HG03457 (cell line): Measurements from ENCODE around the gene CCDC154.

Source experiments
- ATAC-seq: cut with Tn5 transposase; IDR thresholded peaks from one replicate; pipeline ENCODE4 v1.9.1; 2021; ENCODE audit warnings: moderate number of reproducible peaks; ENCODE audit not compliant: unreplicated experiment

CCDC154 gene

DNA sequence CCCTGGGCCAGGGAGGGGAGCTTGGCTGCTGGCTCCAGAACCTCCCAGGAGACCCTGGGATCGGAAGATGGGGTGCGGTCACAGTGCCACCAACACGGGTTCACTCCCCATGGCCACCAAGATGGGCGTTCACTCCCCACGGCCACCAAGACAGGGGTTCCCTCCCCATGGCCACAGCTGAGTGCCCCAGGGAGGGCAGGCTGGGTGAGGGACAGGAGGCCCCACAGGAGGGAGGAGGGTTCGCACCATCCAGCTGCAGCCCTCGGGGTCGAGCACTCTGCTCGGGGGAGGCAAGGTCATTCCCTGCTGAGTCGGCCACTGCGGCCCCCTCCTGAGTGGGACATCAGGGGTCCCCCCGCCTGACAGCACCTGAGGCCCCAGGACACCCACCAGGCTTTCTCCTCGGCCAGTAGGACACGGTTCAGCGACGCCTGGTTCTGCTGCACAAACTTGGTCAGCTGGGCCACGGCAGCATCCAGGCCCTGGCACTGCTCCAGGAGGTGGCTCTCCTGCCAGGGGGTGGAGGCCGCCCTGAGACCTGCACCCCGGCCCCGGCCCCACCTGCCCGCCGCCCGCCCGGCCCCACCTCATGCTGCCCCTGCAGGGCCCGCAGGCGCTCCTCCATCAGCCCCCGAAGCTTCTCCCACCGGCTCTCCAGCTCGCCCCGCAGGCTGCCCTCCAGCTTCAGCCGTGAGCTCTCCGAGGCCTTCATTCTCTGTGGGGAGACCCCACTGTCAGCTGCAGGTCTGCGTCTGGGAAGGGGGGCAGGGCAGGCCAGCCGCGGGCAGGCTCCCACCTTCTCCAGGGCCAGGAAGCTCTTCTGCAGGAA lies 5.9 kb downstream of the CCDC154 start:
- ATAC-seq = no peak

DNA sequence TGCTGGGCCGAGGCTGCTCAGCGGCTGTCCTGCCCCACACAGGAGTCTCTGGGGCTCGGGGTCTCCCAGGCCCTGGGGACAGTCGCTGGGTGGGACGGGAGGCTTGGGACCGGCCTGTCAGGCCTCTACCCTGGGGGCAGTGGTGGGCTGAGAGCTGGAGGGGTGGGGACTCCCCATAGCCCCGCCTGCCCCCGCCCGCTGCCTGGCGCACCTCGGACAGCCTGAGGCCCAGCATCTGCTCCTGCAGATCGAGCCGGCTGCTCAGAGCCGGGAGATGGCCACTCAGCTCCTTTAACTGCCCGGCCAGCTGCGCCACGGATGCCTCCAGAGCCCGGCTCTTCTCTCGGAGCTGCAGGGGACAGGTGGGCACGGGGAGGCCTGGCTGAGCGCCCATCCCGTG lies 6.8 kb downstream of the CCDC154 start:
- ATAC-seq = no peak

DNA sequence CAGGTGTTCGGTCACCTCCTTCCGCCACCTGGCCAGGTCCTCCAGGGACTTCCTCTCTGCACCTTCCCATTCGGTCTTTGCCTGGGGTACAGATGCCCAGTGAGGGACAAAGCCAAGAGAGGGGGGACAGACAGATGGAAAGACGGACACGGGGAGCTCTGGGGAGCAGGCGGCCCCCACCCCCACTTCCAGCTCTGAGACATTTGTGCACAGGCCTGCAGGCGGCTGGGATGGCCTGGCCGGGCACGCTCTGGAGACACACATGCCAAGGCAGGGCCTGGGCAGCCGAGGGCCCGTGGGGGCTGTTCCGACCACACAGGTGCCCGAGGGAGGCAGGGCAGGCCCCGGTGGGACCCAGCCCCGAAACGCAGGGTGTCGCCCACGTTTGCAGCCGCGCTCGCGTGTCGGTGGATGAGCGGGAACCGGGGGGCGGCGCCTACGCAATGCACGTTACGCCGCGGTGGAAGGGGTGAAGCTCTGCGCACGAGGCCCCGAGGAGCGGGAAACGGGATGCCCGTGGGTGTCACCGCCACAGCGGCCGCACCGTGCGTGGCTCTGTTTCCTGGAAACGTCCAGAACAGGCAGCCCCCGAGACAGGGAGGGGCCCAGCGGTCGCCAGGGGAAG lies 7.5 kb downstream of the CCDC154 start:
- no peak for ATAC-seq

DNA sequence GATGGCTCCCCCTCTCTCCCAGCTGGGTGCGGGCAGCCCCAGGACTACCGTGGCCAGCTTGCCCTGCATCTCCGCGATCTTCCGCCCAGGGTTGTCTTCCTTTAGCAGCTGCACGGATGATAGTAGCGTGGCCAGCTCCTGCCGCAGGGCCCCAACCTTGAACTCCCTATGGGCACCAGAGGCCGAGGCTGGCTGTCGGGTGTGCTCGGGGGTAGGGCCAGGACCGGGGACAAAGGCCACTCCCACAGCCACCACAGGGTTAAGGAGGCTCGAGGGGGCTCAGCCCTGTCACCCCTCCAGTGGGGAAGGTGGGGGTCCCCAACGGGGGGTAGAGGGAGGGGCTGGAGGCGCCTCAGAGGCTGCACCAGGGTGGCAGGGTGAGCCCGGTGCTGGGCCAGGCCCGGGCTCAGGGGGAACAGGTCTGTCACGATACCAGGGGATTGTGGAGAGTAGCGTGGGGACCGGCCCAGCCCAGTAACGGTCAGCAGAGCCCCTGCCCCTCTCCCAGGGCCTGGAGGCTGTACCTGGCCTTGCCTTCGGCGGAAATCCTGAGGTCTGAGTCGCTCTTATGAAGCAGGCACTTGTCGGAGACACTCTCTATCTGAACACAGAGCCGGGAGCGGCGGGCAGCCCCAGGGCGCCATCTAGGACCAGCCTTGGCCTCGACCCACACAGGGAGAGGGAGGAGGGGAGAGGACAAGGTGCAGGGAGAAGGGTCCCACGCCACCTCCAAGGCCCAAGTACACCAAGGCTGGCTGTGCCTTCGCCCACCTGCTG lies 8.2 kb downstream of the CCDC154 start:
- no peak for ATAC-seq

DNA sequence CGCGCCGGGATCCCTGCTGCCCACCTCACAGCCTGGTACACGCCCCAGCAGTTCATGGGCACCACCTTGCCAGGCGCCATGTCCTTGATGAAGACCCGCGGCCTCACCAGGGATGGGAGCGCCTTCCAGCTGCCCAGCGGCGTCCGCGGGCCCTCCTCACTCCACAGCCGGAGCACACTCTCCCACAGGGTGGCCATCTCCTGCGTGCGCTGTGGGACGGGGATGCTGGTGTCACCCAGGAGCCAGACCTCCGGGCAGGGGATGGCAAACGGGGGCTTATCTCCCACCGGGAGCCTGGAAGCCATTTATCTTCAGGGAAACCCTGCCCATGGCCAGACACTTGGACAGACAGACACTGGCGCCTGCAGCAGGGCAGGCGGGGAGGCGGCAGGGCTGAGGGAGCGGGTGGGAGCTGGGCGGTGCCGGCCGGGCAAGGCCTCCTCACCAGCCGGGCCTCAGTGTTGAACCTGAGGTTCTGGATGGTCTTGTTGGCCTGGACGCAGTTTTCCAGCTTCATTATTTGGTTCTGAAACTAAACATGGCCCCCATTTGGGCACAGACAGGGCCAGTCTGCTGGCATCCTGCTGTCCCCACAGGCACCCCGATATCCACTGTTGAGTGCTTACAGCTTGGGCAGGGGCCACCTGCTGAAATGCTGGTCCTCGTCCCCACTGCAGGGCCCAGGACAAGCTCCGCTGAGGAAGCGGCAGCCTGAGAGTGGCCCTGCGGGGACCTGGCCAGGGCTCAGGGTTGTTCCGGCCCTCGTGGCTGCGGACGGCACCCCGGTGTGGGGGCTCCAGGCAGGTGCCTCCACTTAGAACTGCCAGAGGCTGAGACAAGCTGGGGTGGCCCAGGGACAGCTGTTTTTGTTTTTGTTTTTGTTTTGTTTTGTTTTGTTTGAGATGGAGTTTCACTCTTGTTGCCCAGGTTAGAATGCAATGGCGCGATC lies 9.4 kb downstream of the CCDC154 start:
- no peak for ATAC-seq

DNA sequence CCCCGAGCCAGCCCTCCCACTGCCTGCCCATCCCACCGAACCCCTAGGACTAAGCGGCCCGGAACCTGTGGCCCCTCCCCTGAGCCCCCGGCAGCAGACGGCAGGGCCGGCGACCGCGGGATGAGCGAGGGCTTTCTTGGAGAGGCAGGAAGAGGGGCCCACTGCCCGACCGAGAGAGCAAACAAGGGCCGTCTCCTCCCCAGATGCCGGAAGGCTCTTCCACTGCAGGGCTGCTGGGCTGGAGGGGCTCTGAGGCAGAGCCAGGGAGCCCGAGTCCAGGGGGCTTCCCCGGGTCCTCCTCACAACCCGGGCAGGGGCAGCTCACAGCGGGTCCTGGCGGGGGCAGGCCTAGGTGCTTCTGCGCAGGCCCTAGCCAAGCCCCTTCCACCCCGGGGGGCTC lies 10.6 kb downstream of the CCDC154 start:
- no peak for ATAC-seq

DNA sequence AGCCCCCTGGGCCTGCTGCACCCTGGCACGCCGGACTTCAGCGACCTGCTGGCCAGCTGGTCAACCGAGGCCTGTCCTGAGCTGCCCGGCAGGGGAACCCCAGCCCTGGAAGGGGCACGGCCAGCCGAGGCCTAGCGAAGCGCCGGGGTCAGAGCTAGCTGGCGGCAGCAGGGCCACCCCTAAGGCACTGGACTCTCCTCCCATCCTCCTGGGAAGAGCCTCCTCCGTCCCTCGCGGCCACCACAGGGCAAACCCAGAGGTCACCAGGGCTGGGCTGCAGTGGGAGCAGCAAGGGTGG lies 11.1 kb downstream of the CCDC154 start:
- ATAC-seq = no peak

DNA sequence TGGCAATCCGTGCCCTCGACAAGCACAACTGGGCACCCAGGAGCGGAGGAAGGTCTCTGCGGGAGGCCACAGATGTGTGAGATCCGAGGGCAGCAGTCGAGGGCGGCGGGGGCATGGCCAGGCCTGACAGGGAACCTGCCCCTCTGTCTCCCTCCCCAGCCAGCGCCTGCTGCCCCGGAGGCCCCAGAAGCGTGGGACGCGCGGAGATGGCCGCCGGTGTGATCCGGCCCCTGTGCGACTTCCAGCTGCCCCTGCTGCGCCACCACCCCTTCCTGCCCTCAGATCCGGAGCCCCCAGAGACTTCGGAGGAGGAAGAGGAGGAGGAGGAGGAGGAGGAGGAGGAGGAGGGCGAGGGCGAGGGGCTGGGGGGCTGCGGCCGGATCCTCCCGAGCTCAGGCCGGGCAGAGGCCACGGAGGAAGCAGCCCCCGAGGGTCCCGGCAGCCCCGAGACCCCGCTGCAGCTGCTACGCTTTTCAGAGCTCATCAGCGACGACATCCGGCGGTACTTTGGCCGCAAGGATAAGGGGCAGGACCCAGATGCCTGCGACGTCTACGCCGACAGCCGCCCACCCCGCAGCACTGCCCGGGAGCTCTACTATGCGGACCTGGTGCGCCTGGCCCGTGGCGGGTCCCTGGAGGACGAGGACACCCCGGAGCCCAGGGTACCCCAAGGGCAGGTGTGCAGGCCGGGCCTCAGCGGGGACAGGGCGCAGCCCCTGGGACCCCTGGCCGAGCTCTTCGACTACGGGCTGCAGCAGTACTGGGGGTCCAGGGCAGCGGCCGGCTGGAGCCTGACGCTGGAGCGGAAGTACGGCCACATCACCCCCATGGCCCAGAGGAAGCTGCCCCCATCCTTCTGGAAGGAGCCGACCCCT lies 11.7 kb downstream of the CCDC154 start:
- no peak for ATAC-seq

DNA sequence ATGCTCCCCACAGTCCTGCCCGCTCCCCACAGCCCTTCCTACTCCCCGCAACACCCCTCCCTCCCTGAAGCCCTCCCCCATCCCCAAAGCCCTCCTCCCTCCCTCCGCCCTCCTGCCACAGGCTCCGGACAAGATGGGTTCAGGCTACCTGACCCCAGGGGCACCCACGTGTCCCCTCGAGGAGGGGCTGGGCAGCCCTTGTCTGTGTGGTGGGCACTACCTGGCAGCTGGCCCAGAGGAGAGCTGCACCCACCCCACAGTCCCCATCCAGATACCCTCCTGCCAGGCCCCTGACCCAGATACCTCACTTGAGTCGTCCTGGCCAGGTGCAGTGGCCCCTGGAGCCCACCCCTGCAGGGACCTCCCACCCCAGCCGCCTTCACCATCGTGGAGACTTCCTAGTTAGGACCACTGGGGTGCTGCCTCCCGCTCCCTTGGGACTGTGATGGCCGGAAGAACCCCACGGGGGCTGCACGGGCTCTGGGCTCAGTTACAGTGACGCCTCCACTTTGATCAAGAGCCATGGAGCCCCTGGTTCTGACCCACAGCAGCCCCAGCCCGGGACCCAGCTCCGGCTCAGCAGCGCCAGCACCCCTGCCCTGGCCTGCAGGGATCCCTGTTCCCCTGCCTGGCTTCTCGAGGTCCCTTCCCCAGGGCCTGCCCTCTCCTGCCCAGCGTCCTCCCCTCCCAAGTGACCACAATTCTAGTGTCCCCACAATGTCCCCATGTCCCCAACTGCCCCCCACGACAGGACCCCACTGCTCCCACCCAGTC lies 12.7 kb downstream of the CCDC154 start:
- no peak for ATAC-seq

DNA sequence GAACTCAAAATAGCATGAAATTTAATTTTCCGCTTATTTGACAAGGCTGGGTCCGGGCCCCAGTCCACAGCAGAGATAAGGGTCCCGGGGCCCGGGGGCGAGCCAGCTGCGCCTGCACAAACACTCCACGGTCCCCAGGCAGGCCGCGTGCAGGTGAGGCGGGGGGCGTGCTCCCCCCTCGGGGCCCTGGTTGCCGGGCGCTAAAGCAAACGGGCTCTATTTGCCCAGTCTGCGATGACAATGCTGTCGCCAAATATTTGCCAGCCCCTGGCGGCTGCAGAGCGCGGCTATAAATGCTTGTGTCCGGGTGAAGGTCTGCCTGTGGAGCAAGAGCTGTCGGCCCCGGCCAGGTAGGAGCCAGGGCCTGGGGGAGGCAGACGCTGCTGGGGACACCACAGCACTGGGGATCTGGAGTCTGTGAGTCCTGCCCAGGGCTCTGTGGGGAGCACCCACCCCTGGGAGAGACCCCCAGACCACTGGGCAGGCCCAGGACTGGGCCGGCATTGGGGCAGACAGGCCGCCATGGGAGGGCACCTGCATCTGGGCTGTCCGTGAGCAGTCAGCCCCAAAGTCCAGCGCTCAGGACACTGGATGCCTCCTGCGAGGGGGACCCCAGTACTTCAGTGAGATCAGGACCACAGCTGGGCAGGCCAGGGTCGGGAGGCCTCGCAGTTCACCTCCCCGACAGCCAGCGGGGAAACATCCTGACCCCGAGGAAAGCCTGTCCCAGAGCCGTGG lies 13.4 kb downstream of the CCDC154 start, which contains the start of gene PERCC1:
Gene PERCC1 (plus strand): TSS at position 320 of the 738 bp plus-strand sequence. CDS start 1,516 bp downstream, outside the sequence.
- ATAC-seq = no peak

DNA sequence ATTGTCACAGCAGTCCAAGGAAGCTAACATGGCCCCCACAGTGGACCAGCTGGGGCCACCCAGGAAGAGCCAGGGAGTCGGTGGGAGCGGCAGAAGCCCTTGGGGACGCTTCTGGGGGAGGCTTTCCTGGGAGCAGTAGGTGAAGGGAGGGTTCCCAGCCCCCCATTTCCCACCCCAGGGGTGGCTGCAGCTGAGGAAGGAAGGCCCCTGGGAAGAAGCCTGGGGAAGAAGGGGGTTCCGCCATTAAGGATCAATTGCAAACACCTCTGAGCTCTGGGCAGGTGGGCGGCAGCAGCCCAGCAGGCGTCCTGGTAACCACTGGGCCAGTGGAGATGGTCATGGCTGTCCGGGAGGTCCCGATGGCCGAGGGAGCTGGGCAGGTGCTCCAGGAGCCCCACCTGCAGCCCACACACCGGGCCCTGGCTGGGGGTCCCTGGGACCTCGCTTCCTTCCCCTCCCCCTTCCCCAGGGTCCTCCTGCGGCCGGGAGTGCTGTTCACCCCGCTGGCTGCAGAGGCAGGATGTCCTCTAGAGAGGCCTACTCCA lies 14.1 kb downstream of the CCDC154 start:
- ATAC-seq = no peak

DNA sequence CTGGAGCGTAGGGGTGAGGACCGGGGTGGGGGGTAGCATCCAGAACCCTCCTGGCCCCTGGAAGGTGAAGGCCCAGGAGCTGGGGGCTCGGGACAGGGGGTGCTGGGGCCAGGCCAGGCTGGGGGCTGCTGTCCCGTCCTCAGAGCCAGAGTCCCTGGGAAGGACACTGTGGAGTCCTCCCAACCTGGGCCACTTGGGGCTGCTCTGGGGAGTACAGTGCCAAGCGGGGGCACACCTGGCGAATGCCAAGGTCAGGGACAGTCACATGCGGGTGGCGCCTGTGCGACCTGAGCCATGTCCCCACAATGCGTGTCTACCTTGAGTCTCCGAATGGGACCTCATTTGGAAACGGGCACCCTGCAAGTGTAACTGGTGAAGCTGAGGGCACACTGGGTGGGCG lies 14.7 kb downstream of the CCDC154 start:
- no peak for ATAC-seq

DNA sequence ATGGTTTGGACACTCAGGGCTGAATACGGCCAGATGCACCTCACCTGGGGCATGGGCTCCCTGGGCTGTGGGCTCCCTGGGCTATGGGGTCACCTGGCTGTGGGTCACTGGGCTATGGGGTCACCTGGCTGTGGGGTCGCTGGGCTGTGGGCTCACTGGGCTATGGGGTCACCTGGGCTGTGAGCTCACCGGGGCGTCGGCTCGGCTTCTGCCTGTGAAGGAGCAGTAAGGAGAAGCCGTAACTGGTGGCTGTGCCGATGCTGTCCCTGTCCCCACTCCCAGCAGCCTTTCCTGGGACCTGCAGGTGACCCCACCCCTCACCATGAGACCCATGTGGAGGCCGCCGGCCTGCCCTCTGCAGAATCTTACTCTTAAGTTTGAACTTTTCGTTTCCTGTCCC lies 15.3 kb downstream of the CCDC154 start:
- no peak for ATAC-seq

DNA sequence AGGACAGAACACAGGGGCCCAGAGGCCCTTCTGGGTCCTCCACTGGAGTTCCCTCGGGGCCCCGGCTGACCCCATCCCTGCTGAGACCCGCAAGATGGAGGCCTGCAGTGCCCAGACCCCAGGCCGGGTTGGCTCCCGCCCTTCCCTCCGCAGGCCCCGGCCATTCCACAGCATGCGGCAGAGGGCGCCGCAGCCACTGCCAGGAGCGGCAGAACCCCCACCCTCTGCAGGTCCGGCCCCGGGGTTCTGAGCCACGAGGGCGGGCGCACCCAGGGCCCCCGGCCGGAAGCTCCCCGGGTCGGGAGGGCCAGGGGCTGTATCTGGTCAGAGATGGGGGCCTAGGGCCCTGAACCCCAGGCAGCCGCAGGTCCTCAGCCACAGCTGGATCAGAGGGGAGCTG lies 15.8 kb downstream of the CCDC154 start:
- no peak for ATAC-seq

DNA sequence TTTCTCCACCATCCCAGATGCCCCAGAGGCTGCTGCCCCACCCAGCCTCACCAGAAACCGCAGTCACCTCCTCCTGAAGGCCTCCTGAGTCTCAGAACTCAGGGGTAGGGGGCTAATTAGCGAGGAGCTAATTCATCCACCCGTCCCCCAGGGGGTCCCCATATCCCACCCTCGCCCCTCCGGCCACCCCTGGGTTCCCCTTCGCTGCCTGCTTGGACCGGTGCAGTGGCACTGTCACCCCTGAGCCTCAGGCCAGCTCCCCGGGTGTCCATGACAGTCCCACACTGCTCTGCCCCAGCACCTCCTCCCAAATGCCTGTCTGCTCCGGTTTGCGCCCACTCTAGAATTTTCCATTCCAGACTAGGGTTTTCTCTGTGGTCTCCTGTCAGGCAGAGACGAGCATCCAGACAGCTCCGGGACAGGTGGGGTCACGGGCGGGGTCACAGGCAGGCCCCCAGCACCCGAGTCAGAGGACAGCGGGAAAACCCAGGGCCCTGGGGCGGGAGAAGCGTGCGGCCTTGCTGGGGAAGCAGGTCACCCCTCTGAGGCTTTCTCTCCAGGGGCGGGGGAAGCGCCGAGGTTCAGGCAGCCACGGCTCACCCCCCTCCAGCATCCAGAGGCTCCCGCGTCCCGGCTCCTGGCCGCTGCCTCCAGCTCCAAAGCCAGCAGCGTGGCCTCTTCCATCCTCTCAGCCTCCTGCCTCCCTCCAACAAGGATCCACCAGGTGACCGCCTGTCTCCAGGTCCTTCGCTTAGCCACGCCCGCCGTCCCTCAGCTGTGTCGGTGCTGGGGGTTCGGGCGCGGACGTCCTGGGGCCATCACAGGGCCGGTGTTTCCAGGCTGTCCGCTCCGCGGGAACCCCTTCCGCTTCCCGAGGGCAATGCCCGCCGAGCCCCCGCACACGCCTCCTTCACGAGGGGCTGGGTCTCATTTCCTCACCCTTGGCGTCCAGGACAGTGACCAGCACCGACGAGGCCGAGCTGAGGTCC lies 16.6 kb downstream of the CCDC154 start:
- ATAC-seq = no peak

DNA sequence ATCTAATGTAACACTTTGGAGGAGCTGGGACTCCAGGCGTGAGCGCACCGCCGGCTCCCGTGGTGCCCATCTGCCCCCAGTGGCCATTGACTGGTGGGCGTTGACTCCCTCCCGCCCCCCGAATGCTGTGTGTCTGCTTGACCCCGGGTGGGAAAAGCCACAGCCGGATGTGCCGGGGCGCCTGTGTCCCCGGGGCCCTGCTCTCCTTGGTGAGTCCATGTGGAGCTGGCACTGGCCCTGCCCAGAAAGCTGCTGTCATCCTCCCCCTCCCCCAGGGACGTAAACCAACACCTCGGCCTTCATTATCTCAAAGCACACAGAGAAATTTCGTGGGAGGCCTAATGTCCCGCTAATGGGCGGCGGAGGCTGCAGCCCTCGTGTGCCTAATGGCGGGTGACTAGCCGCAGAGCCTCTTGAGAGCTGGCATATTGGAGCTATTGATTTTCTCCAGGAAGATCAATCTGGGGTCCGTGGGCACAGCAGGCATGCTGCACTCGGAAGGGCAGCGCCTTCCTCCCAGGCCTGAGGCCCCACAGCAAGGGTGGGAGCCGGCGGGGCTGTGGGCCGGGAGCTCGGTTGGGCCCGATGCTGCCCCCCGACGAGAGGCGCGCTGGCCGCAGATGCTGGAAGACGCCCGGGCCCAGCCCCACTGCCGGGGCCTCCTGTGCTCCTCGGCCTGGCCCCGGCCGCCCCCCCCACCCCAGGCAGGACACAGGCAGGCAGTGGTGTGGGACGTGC lies 17.5 kb downstream of the CCDC154 start:
- ATAC-seq = no peak
